Hippocampal formation (tissue), 2 donors: ENCODE results near the gene WIPF3.
"Not testable (repeated sequence)": the region's sequence is repeated elsewhere in the genome, so short reads cannot be mapped to it uniquely, and the experiment has no call there.

Experiments
- DNase-seq, 2 donors: peaks; one replicate each; lab custom pipeline; 2025; lab: John Stamatoyannopoulos, UW

WIPF3 gene

GRCh38 chr7:29881724-29882123 lies 75.4 kb downstream of the WIPF3 start:
- no peak for DNase-seq

- no peak for DNase-seq
Observed at GRCh38 chr7:29882481-29882880, 76.2 kb downstream of the WIPF3 start.

GRCh38 chr7:29883462-29884398 lies 77.4 kb downstream of the WIPF3 start:
- no peak for DNase-seq

GRCh38 chr7:29884399-29885272 lies 78.3 kb downstream of the WIPF3 start:
- no peak for DNase-seq

- no peak for DNase-seq
Observed at GRCh38 chr7:29885626-29886025, 79.3 kb downstream of the WIPF3 start.

- no peak for DNase-seq
Observed at GRCh38 chr7:29886827-29887226, 80.5 kb downstream of the WIPF3 start.

GRCh38 chr7:29888006-29888405 lies 81.7 kb downstream of the WIPF3 start:
- DNase-seq = no peak

- no peak for DNase-seq
Observed at GRCh38 chr7:29889288-29889687, 83.0 kb downstream of the WIPF3 start.

GRCh38 chr7:29890251-29890650 lies 83.9 kb downstream of the WIPF3 start:
- DNase-seq = no peak

GRCh38 chr7:29890786-29891185 lies 84.5 kb downstream of the WIPF3 start:
- DNase-seq = not testable (repeated sequence)

GRCh38 chr7:29891766-29892165 lies 85.5 kb downstream of the WIPF3 start:
- DNase-seq = no peak

GRCh38 chr7:29892231-29892630 lies 85.9 kb downstream of the WIPF3 start:
- DNase-seq = no peak

GRCh38 chr7:29893351-29893965 lies 87.2 kb downstream of the WIPF3 start:
- DNase-seq = no peak

GRCh38 chr7:29894256-29894655 lies 87.9 kb downstream of the WIPF3 start:
- no peak for DNase-seq

- no peak for DNase-seq
Observed at GRCh38 chr7:29895559-29895958, 89.3 kb downstream of the WIPF3 start.

GRCh38 chr7:29896685-29897411 lies 90.5 kb downstream of the WIPF3 start:
- no peak for DNase-seq

- DNase-seq = no peak
Observed at GRCh38 chr7:29898301-29898700, 92.0 kb downstream of the WIPF3 start.

GRCh38 chr7:29900745-29901144 lies 94.4 kb downstream of the WIPF3 start:
- DNase-seq = no peak

GRCh38 chr7:29906200-29907022 lies 100.1 kb downstream of the WIPF3 start:
- DNase-seq = no peak

- no peak for DNase-seq
Observed at GRCh38 chr7:29914180-29914579, 107.9 kb downstream of the WIPF3 start.
